Gastrocnemius medialis (tissue), 4 donors: Measurements from ENCODE around the gene CNOT4.

ENCODE experiments used
- CTCF ChIP-seq, 5 experiments: fragments of 450-650 bp in 3 of 5; fragments of 200-600 bp in 2 of 5; sonication (generic) in 2 of 5; IDR thresholded peaks in 4 of 5; conservative IDR thresholded peaks in 1 of 5; 1 replicate in 4 of 5; 2 replicates in 1 of 5; pipeline ENCODE4 v1.5.1; 2016 to 2019; ENCODE audit warnings: antibody characterized with exemption in 5 of 5, mild to moderate bottlenecking in 3 of 5, moderate library complexity in 3 of 5
- POLR2A ChIP-seq, 2 donors: fragments of 450-650 bp; IDR thresholded peaks; one replicate each; pipeline ENCODE4 v1.6.1; 2017; ENCODE audit warnings: antibody characterized with exemption in 2 of 2, mild to moderate bottlenecking in 2 of 2, moderate library complexity in 2 of 2

- TF ChIP-seq CTCF (IDR thresholded peaks at IDR 0.05 in 4 of 5, conservative IDR thresholded peaks at IDR 0.05 in 1 of 5) (no peak), POLR2A (IDR thresholded peaks at IDR 0.05) (no peak)
These were observed 139.2 kb downstream of the CNOT4 start for GRCh38 chr7:135370656-135371055.
